Right lobe of liver (tissue), 6 donors: ENCODE data around the gene NIT1. TPM values are rescaled to one million over a fixed set of nuclear protein-coding genes. Genes with fewer than 3 reads are reported as not detected.

Experiments
- ATAC-seq, 4 donors: fragments of 200-7000 bp; cut with Tn5 transposase; one replicate each; pipeline ENCODE4 v1.9.1; 2020; ENCODE audit warnings: mild to moderate bottlenecking in 4 of 4, moderate library complexity in 4 of 4
- DNase-seq, 3 donors: peaks; one replicate each; pipeline ENCODE4 v3.0.0-alpha.2; 2020
- H3K27ac ChIP-seq, 3 donors: fragments of 200-600 bp; one replicate each; pipeline ENCODE4 v1.8.0; 2022
- H3K27me3 ChIP-seq, 2 donors: fragments of 200-600 bp; one replicate each; pipeline ENCODE4 v1.8.0; 2022
- H3K36me3 ChIP-seq, 4 donors: fragments of 200-600 bp; sonication (generic) in 1 of 4; one replicate each; pipeline versions ENCODE4 v1.5.1 to v1.8.0; 2017 to 2022; ENCODE audit warnings: control low read depth in 1 of 4
- H3K4me1 ChIP-seq, 4 donors: fragments of 200-600 bp; sonication (generic) in 1 of 4; one replicate each; pipeline versions ENCODE4 v1.5.1 to v1.8.0; 2017 to 2022; ENCODE audit warnings: control low read depth in 1 of 4
- H3K4me3 ChIP-seq, 3 donors: fragments of 200-600 bp; one replicate each; pipeline ENCODE4 v1.8.0; 2022
- H3K9me3 ChIP-seq, 4 donors: fragments of 200-600 bp; sonication (generic) in 1 of 4; one replicate each; pipeline versions ENCODE4 v1.5.1 to v1.8.0; 2017 to 2022; ENCODE audit warnings: control low read depth in 1 of 4
- POLR2A ChIP-seq: fragments of 450-650 bp; IDR thresholded peaks from one replicate; pipeline ENCODE4 v1.6.1; 2017; ENCODE audit warnings: antibody characterized with exemption, mild to moderate bottlenecking
- WGBS: methylation state at CpG from one replicate; pipeline ENCODE4 v1.1.6; 2018; ENCODE audit warnings: low coverage, low lambda C conversion rate; ENCODE audit not compliant: insufficient coverage; ENCODE audit errors: missing lambda C conversion rate; 5-methylcytosine and 5-hydroxymethylcytosine counted together
- intact Hi-C, 2 donors: fragments of 100-400 bp; cut with DNase I; formaldehyde crosslinking; loops; one replicate each; pipeline versions ENCODE4 v1.11.2 to v1.14.1; 2022
- total RNA-seq, 6 experiments: library from RNA; depleted of rRNA in 2 of 6; stranded (reverse); fragments of >200 nt in 2 of 6; fragmentation: NEBNext Ultra II Directional in 3 of 6; extraction: Animal tissue kit (Norgen Biotek cat#: 25700) in 3 of 6; gene quantifications; one replicate each; pipeline versions ENCODE4 v1.1.0 to v1.2.4, GENCODE V29; 2016 to 2023
- TF ChIP-seq, protein P1 (sequence below), 4 donors: fragments of 200-600 bp in 3 of 4; fragments of 450-650 bp in 1 of 4; IDR thresholded peaks; one replicate each; pipeline versions ENCODE4 v1.5.1 to v1.8.0; 2016 to 2022; ENCODE audit warnings: antibody characterized with exemption in 4 of 4, mild to moderate bottlenecking in 2 of 4
- donor health status: DM: no; HTN: yes; CAD: no.
- donor health status: DM: no; HTN: no; CAD: no.
- donor health status: DM: no; HTN: no; CAD: no.
- donor health status: DM: no; HTN: yes; CAD: no.
- donor health status: DM: no; HTN: yes; CAD: no.

Gene NIT1
- total RNA-seq, 6 experiments from 2014 or later: 36.9 to 67.8 (median 45.8) TPM

DNA sequence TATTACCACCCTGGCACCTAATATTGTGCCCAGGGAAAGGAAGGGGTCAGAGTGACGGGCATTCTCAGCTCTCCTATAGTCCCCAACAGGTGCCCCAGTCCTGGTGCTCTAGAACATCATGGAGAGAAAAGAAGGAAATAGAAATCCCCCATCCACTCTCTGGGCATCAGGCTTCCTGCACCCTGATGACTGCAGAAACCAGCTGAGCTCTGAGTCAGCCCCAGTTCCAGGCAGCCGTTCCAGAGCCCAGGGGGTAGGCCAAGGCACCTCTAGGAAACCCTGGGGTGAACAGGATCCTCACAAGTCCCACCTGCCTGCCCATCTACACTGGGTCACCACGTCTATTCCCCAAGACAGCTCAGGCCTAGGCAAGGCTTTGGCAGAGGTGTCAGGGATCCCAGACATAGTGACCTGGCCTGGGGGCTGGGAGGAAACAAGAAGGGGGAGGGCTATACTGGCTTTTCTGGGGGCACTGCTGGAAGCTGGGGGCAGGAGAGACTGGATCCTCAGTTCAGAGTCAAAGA is 29.3 kb upstream of the NIT1 start:
- no peak for TF ChIP-seq POLR2A
- TF ChIP-seq, protein P1, sequence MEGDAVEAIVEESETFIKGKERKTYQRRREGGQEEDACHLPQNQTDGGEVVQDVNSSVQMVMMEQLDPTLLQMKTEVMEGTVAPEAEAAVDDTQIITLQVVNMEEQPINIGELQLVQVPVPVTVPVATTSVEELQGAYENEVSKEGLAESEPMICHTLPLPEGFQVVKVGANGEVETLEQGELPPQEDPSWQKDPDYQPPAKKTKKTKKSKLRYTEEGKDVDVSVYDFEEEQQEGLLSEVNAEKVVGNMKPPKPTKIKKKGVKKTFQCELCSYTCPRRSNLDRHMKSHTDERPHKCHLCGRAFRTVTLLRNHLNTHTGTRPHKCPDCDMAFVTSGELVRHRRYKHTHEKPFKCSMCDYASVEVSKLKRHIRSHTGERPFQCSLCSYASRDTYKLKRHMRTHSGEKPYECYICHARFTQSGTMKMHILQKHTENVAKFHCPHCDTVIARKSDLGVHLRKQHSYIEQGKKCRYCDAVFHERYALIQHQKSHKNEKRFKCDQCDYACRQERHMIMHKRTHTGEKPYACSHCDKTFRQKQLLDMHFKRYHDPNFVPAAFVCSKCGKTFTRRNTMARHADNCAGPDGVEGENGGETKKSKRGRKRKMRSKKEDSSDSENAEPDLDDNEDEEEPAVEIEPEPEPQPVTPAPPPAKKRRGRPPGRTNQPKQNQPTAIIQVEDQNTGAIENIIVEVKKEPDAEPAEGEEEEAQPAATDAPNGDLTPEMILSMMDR (IDR thresholded peaks at IDR 0.05): no peak
- Histone ChIP-seq H3K9me3 (no peaks in the 10 kb centered on the region), H3K4me1 (no peaks in the 10 kb centered on the region), H3K27ac (no peak overlapping the region), H3K4me3 (no peak overlapping the region), H3K36me3 (no peaks in the 10 kb centered on the region), H3K27me3 (no peaks in the 10 kb centered on the region)
- intact Hi-C loops: no loop called here
- WGBS: 80% methylated on average over 1 of the region's 3 CpGs
- ATAC-seq (peak in 1 of 4 donors; percentile 37), DNase-seq (no peak)

DNA sequence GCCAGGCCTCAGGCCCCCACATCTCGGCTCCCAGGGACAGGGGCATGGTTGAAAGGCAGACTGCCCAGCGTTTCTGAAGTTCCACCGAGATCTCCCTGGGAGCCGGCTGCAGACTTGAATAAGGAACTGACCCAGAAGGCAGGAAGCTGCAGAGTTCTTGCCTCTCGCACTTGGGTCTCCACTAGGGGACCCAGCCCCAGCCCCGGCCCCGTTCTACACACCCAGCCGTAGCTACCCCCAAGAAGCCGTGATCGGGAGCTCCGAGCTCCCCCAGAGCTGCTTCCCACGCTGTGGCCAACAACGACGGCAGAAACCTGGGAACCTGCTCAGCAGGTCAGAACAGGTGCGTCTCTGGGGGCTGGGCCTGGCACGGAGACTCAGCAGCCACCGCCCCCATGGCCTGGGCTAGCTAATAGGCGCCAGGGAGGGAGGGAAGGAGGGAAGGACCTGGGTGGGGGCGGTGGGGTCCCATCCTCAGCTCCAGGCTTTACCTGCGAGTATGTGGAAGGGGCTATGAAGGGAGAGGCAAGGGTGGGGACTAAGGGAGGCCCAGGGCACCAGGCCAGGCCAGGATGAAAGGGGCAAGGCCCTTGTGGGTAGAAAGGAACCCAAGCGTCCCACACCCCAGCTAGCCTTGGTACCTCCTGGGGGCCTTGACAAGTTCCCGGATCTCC is 28.5 kb upstream of the NIT1 start, which contains the start of gene NECTIN4:
NECTIN4 (minus strand) TSS at position 308 of the 674 bp plus-strand sequence; CDS start at position 46, 262 bp downstream.
- DNase-seq (no peak), ATAC-seq (no peak)
- H3K9me3 ChIP-seq: no peaks in the 10 kb centered on the region
- no peak within 1 kb of the TSS for H3K27ac ChIP-seq
- H3K4me3 ChIP-seq: no peak within 1 kb of the TSS
- H3K4me1 ChIP-seq: no peaks in the 10 kb centered on the region
- no peaks in the 10 kb centered on the region for H3K27me3 ChIP-seq
- intact Hi-C loops: no loop called here
- 71% methylated on average over 10 of the region's 22 CpGs for WGBS
- no peaks in the 10 kb centered on the region for H3K36me3 ChIP-seq
- TF ChIP-seq POLR2A: no peak
- TF ChIP-seq, protein P1 (IDR thresholded peaks at IDR 0.05): no peak

DNA sequence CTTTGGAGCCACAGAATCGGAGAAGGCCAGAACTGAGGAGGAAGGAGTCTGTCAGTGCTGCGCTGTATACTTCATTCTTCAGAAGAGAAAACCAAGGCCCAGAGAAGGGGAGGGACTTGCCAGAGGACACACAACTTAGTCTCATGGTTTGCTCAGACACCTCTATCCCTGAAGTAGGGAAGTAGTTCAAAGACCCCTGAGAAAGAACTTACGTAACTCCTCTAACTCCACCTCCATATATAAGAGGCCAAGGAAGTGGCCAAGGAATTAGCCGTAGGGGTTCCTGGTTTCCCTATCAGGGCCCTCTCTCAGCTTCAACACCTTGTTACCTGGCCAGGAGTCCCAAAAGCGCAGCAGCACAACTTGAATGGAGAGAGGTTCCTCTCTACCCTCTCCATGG is 28.0 kb upstream of the NIT1 start:
- DNase-seq: no peak
- ATAC-seq: no peak
- Histone ChIP-seq H3K36me3 (no peaks in the 10 kb centered on the region), H3K9me3 (no peaks in the 10 kb centered on the region), H3K27ac (no peak overlapping the region), H3K4me1 (no peaks in the 10 kb centered on the region), H3K4me3 (no peak overlapping the region), H3K27me3 (no peaks in the 10 kb centered on the region)
- no peak for TF ChIP-seq POLR2A
- TF ChIP-seq, protein P1 (IDR thresholded peaks at IDR 0.05): no peak
- intact Hi-C loops: no loop called here
- 100% methylated on average over 2 of the region's 5 CpGs for WGBS

DNA sequence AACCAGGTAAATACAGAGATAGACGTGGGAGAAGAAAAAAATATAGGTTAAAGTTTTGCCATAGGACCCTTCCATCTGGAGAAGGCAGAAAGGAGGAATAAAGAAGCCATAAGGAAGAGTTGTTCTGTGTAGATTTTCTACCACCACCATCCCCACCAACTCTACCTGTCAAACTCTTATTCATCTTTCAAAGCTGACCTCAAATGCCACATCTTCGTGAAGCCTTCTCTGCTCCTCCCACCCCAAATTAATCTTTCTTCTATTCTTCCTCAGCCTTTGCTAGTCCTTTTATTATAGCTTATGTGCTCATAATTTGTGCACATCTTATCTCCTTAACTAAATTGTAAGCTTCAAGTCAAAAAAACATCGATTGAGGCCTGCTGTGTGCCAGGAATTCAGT is 27.3 kb upstream of the NIT1 start:
- no peak for ATAC-seq
- 58% methylated on average over 2 of the region's 3 CpGs for WGBS

More for the DNA sequence above, 27.3 kb upstream of the NIT1 start:
- no peak overlapping the region for H3K27ac ChIP-seq
- H3K36me3 ChIP-seq: no peaks in the 10 kb centered on the region
- no peak overlapping the region for H3K4me3 ChIP-seq
- DNase-seq: no peak
- H3K9me3 ChIP-seq: no peaks in the 10 kb centered on the region
- intact Hi-C loops: no loop called here
- no peaks in the 10 kb centered on the region for H3K4me1 ChIP-seq
- no peaks in the 10 kb centered on the region for H3K27me3 ChIP-seq
- no peak for TF ChIP-seq POLR2A
- TF ChIP-seq, protein P1 (IDR thresholded peaks at IDR 0.05): no peak
